Breast epithelium (tissue), 4 donors: Measurements from ENCODE around the gene ADGRL4. TPM values are rescaled to one million over a fixed set of nuclear protein-coding genes. Genes with fewer than 3 reads are reported as not detected.

Source experiments
- DNase-seq, 2 donors: peaks; one replicate each; pipeline ENCODE4 v3.0.0-alpha.2; 2019; ENCODE audit warnings: low spot score in 2 of 2
- H3K27ac ChIP-seq, 2 donors: fragments of 200-600 bp; sonication (generic) in 1 of 2; one replicate each; pipeline ENCODE4 v1.5.1; 2016 to 2019; ENCODE audit warnings: mild to moderate bottlenecking in 1 of 2
- H3K27me3 ChIP-seq, 2 donors: fragments of 200-600 bp; sonication (generic) in 1 of 2; one replicate each; pipeline versions ENCODE4 v1.5.1 to v1.6.0; 2017 to 2019; ENCODE audit warnings: control low read depth in 1 of 2, mild to moderate bottlenecking in 1 of 2
- H3K36me3 ChIP-seq: fragments of 200-600 bp; one replicate; pipeline ENCODE4 v1.5.1; 2019
- H3K4me1 ChIP-seq, 2 donors: fragments of 200-600 bp; sonication (generic); one replicate each; pipeline ENCODE4 v1.5.1; 2016 to 2019; ENCODE audit warnings: control low read depth in 1 of 2
- H3K4me3 ChIP-seq, 3 donors: fragments of 200-600 bp; sonication (generic); 1 replicate in 2 of 3; 2 replicates in 1 of 3; pipeline ENCODE4 v1.5.1; 2016 to 2019; ENCODE audit warnings: mild to moderate bottlenecking in 3 of 3, moderate library complexity in 2 of 3
- H3K9me3 ChIP-seq, 2 donors: fragments of 200-600 bp; sonication (generic) in 1 of 2; one replicate each; pipeline ENCODE4 v1.5.1; 2016 to 2019; ENCODE audit warnings: control low read depth in 1 of 2
- CTCF ChIP-seq, 3 donors: fragments of 450-650 bp; IDR thresholded peaks; one replicate each; pipeline ENCODE4 v1.5.1; 2016 to 2017; ENCODE audit warnings: antibody characterized with exemption in 3 of 3, mild to moderate bottlenecking in 3 of 3, moderate library complexity in 3 of 3
- POLR2A ChIP-seq: fragments of 450-650 bp; IDR thresholded peaks from one replicate; pipeline ENCODE4 v1.6.1; 2016; ENCODE audit warnings: antibody characterized with exemption, mild to moderate bottlenecking, moderate library complexity
- POLR2AphosphoS5 ChIP-seq, 3 donors: sonication (generic); formaldehyde crosslinking; IDR thresholded peaks; one replicate each; pipeline ENCODE4 v1.6.1; 2017; ENCODE audit warnings: antibody characterized with exemption in 3 of 3
- intact Hi-C: fragments of 100-400 bp; cut with DNase I; formaldehyde crosslinking; loops from one replicate; pipeline ENCODE4 v1.15.1; 2023; ENCODE audit warnings: low total_unique reads
- total RNA-seq, 3 donors: library from RNA; depleted of rRNA; stranded (reverse); fragments of >200 nt; gene quantifications; one replicate each; pipeline ENCODE4 v1.1.0, GENCODE V29; 2016

Gene ADGRL4
- total RNA-seq, 3 donors from 2014 or later = 21.2 to 74.4 (median 43.4) TPM

GRCh38 chr1:79012500-79012899, 6.0 kb upstream of the ADGRL4 start:
- Histone ChIP-seq H3K27ac (no peak overlapping the region), H3K9me3 (no peaks in the 10 kb centered on the region), H3K4me1 (no peaks in the 10 kb centered on the region), H3K27me3 (no peaks in the 10 kb centered on the region), H3K4me3 (no peak overlapping the region), H3K36me3 (no peaks in the 10 kb centered on the region)
- intact Hi-C loops = no loop called here
- TF ChIP-seq CTCF (IDR thresholded peaks at IDR 0.05) (no peak), POLR2A (no peak), POLR2AphosphoS5 (IDR thresholded peaks at IDR 0.05) (no peak)
- DNase-seq = no peak

- H3K4me3 ChIP-seq = no peak overlapping the region
- no peak for DNase-seq
- H3K4me1 ChIP-seq = no peaks in the 10 kb centered on the region
- H3K9me3 ChIP-seq = no peaks in the 10 kb centered on the region
- no peak for TF ChIP-seq POLR2AphosphoS5 (IDR thresholded peaks at IDR 0.05)
- H3K36me3 ChIP-seq = no peaks in the 10 kb centered on the region
- H3K27me3 ChIP-seq = no peaks in the 10 kb centered on the region
- no peak overlapping the region for H3K27ac ChIP-seq
- intact Hi-C loops = no loop called here
These were observed 4.1 kb upstream of the ADGRL4 start for GRCh38 chr1:79010589-79010988.

- no peaks in the 10 kb centered on the region for H3K36me3 ChIP-seq
- intact Hi-C loops = no loop called here
- TF ChIP-seq CTCF (IDR thresholded peaks at IDR 0.05) (no peak), POLR2AphosphoS5 (IDR thresholded peaks at IDR 0.05) (no peak), POLR2A (no peak)
- H3K27ac ChIP-seq = peak overlapping the region; percentile 1 to 63
- no peaks in the 10 kb centered on the region for H3K27me3 ChIP-seq
- H3K4me3 ChIP-seq = peak overlapping the region; percentile 17 to 52 (median 32)
- no peaks in the 10 kb centered on the region for H3K9me3 ChIP-seq
- H3K4me1 ChIP-seq = no peaks in the 10 kb centered on the region
- no peak for DNase-seq
These were observed 585 bp downstream of the ADGRL4 start for GRCh38 chr1:79005945-79006344.

- H3K9me3 ChIP-seq = no peaks in the 10 kb centered on the region
- TF ChIP-seq POLR2AphosphoS5 (IDR thresholded peaks at IDR 0.05) (no peak), CTCF (IDR thresholded peaks at IDR 0.05) (no peak)
These were observed 1.6 kb downstream of the ADGRL4 start for GRCh38 chr1:79004916-79005315.

GRCh38 chr1:78996791-78997190, 9.7 kb downstream of the ADGRL4 start:
- TF ChIP-seq POLR2A = no peak
- no peak for TF ChIP-seq CTCF (IDR thresholded peaks at IDR 0.05)
- TF ChIP-seq POLR2AphosphoS5 (IDR thresholded peaks at IDR 0.05) = no peak
- intact Hi-C loops = no loop called here
- Histone ChIP-seq H3K36me3 (no peaks in the 10 kb centered on the region), H3K9me3 (no peaks in the 10 kb centered on the region), H3K4me3 (no peak overlapping the region), H3K27me3 (no peaks in the 10 kb centered on the region), H3K4me1 (no peaks in the 10 kb centered on the region), H3K27ac (no peak overlapping the region)
- DNase-seq = no peak

More at GRCh38 chr1:79004916-79005315, 1.6 kb downstream of the ADGRL4 start:
- intact Hi-C loops = no loop called here
- Histone ChIP-seq H3K27ac (peak overlapping the region in 1 of 2 donors; percentile 39), H3K36me3 (no peaks in the 10 kb centered on the region), H3K4me1 (no peaks in the 10 kb centered on the region), H3K4me3 (peak overlapping the region; percentile 4 to 34 (median 32)), H3K27me3 (no peaks in the 10 kb centered on the region)
- DNase-seq = no peak

GRCh38 chr1:78987042-78987441, 19.5 kb downstream of the ADGRL4 start:
- no peak overlapping the region for H3K4me3 ChIP-seq
- H3K36me3 ChIP-seq = no peaks in the 10 kb centered on the region
- no peaks in the 10 kb centered on the region for H3K9me3 ChIP-seq
- H3K4me1 ChIP-seq = no peaks in the 10 kb centered on the region
- TF ChIP-seq CTCF (IDR thresholded peaks at IDR 0.05) (no peak), POLR2AphosphoS5 (IDR thresholded peaks at IDR 0.05) (no peak), POLR2A (no peak)
- no peak overlapping the region for H3K27ac ChIP-seq
- intact Hi-C loops = no loop called here
- no peak for DNase-seq
- H3K27me3 ChIP-seq = no peaks in the 10 kb centered on the region
